GM12878 (cell line): ENCODE measurements around the gene FGD6. TPM values are rescaled to one million over a fixed set of nuclear protein-coding genes. Genes with fewer than 3 reads are reported as not detected.
A peak's percentile ranks its signal among the peaks of the same experiment; 100 is the strongest.

Experiments used
- ATAC-seq: fragments of 200-7000 bp; cut with Tn5 transposase; 3 replicates; pipeline ENCODE4 v1.9.1; 2020; ENCODE audit warnings: mild to moderate bottlenecking, moderate library complexity
- BruUV-seq: library from RNA; stranded (reverse); fragments of 400-500 nt; replicated peaks from 2 replicates; lab custom pipeline; 2021; lab: Mats Ljungman, UMichigan
- CTCF ChIA-PET: fragments of 300-600 bp; sonication (Branson Sonifier 250); formaldehyde crosslinking; extraction: SDS; loops from one replicate; lab custom pipeline; 2021; ENCODE audit warnings: inconsistent platforms; lab: Yijun Ruan, JAX
- POLR2A ChIA-PET: fragments of 350-600 bp; formaldehyde crosslinking; extraction: SDS; loops from one replicate; lab custom pipeline; 2021; ENCODE audit warnings: inconsistent platforms; lab: Charles Lee
- RAD21 ChIA-PET: fragments of 300-600 bp; sonication (Branson Sonifier 250); formaldehyde crosslinking; loops from one replicate; lab custom pipeline; 2023; ENCODE audit warnings: antibody characterized with exemption; ENCODE audit not compliant: unreplicated experiment; lab: Charles Lee
- SMC1A ChIA-PET: fragments of 300-600 bp; sonication (Branson Sonifier 250); formaldehyde crosslinking; loops from one replicate; lab custom pipeline; 2023; ENCODE audit not compliant: unreplicated experiment, uncharacterized antibody; lab: Charles Lee
- DNase-seq: peaks from one replicate; pipeline ENCODE4 v3.0.0-alpha.2; 2011; ENCODE audit warnings: low read depth, low spot score
- FAIRE-seq: peaks from 3 replicates; lab custom pipeline; 2011; peaks lifted over from hg19 to GRCh38; lab: Jason Lieb, UNC
- H2AFZ ChIP-seq: 2 replicates; pipeline ENCODE4 v1.6.0; 2011; ENCODE audit warnings: low read depth, low read length, control low read depth; ENCODE audit not compliant: control insufficient read depth
- H3K27ac ChIP-seq: 2 replicates; pipeline ENCODE4 v1.5.1; 2011; ENCODE audit warnings: control low read depth; ENCODE audit not compliant: control insufficient read depth, insufficient read depth
- H3K27me3 ChIP-seq, 2 experiments: replicated peaks in 1 of 2; 2 replicates each; pipeline versions ENCODE4 v1.6.0 to v1.6.1; 2011; ENCODE audit warnings: low read length in 1 of 2; ENCODE audit not compliant: control insufficient read depth in 2 of 2, insufficient read depth in 2 of 2
- H3K36me3 ChIP-seq, 2 experiments: 2 replicates each; pipeline ENCODE4 v1.5.1; 2011; ENCODE audit warnings: low read length in 1 of 2; ENCODE audit not compliant: control insufficient read depth in 2 of 2, insufficient read depth in 2 of 2
- H3K4me1 ChIP-seq: 2 replicates; pipeline ENCODE4 v1.6.1; 2011; ENCODE audit warnings: mild to moderate bottlenecking, low read length, moderate library complexity, mixed read lengths; ENCODE audit not compliant: control insufficient read depth, insufficient read depth
- H3K4me2 ChIP-seq: 2 replicates; pipeline ENCODE4 v1.6.0; 2011; ENCODE audit warnings: control low read depth; ENCODE audit not compliant: control insufficient read depth, insufficient read depth
- H3K4me3 ChIP-seq: fragments of 200-600 bp; sonication (generic); 2 replicates; pipeline ENCODE4 v1.5.1; 2016
- H3K79me2 ChIP-seq: 2 replicates; pipeline ENCODE4 v1.6.0; 2011; ENCODE audit warnings: low read length; ENCODE audit not compliant: control insufficient read depth, insufficient read depth
- H3K9ac ChIP-seq: 2 replicates; pipeline ENCODE4 v1.8.0; 2011; ENCODE audit warnings: low read length, control low read depth, mixed read lengths; ENCODE audit not compliant: control insufficient read depth, insufficient read depth
- H3K9me3 ChIP-seq: replicated peaks from 3 replicates; pipeline ENCODE4 v1.5.1; 2011; ENCODE audit warnings: mild to moderate bottlenecking, low read length; ENCODE audit not compliant: control insufficient read depth, insufficient read depth
- H4K20me1 ChIP-seq: 2 replicates; pipeline ENCODE4 v1.6.0; 2011; ENCODE audit not compliant: control insufficient read depth, insufficient read depth
- HDAC6 ChIP-seq: fragments of 200-600 bp; sonication (generic); IDR thresholded peaks from one replicate; pipeline ENCODE4 v1.8.0; 2017; ENCODE audit warnings: antibody characterized with exemption; ENCODE audit not compliant: unreplicated experiment
- IRF4 ChIP-seq: IDR thresholded peaks from 2 replicates; pipeline ENCODE4 v1.6.1; 2011; ENCODE audit warnings: low read depth, low read length
- KAT2A ChIP-seq: conservative IDR thresholded peaks from 2 replicates; pipeline ENCODE4 v1.6.1; 2011; ENCODE audit warnings: low read depth, low read length; ENCODE audit not compliant: control insufficient read depth
- NKRF ChIP-seq: fragments of 450-650 bp; conservative IDR thresholded peaks from 2 replicates; pipeline ENCODE4 v1.6.1; 2017; ENCODE audit warnings: mild to moderate bottlenecking, moderate library complexity
- RCOR1 ChIP-seq: conservative IDR thresholded peaks from 2 replicates; pipeline ENCODE4 v1.6.1; 2012; ENCODE audit warnings: low read depth, low read length, improper control_type of control experiment
- RUNX3 ChIP-seq: IDR thresholded peaks from 2 replicates; pipeline ENCODE4 v1.6.1; 2012; ENCODE audit warnings: low read length, inconsistent platforms
- TCF12 ChIP-seq: IDR thresholded peaks from 2 replicates; pipeline ENCODE4 v1.6.1; 2011; ENCODE audit warnings: low read depth, mild to moderate bottlenecking, low read length
- WGBS: methylation state at CpG from one replicate; pipeline ENCODE4 v1.1.6; 2016; ENCODE audit warnings: low lambda C conversion rate; ENCODE audit not compliant: insufficient replicate concordance, insufficient coverage; ENCODE audit errors: missing lambda C conversion rate; 5-methylcytosine and 5-hydroxymethylcytosine counted together
- in situ Hi-C: fragments of 300-500 bp; cut with MboI; formaldehyde crosslinking; loops from 9 replicates; pipeline ENCODE4 v1.14.3; 2018; ENCODE audit warnings: mixed read lengths
- intact Hi-C: fragments of 100-400 bp; cut with micrococcal nuclease; formaldehyde crosslinking; loops from one replicate; pipeline ENCODE4 v1.14.2; 2022; ENCODE audit not compliant: unreplicated experiment
- polyA plus RNA-seq, 11 experiments: library from polyadenylated mRNA; depleted of rRNA in 4 of 11; unstranded in 6 of 11; stranded (reverse) in 5 of 11; fragments of >200 nt; fragmentation: Nextera tagmentation in 4 of 11; fragmentation: Illumina TruSeq in 1 of 11; extraction: Ambion mirVana in 4 of 11; extraction: Trizol in 1 of 11; gene quantifications; 1 replicate in 1 of 11; 2 replicates in 10 of 11; pipeline versions ENCODE4 v1.2.1 to v1.2.3, GENCODE V29; 2011 to 2016; ENCODE audit warnings: inconsistent platforms in 2 of 11, missing spikeins in 2 of 11, low read depth in 1 of 11
- total RNA-seq, 4 experiments: library from RNA; depleted of rRNA in 3 of 4; stranded (reverse); fragments of >200 nt in 3 of 4; fragmentation: Illumina TruSeq in 1 of 4; extraction: Trizol in 1 of 4; gene quantifications; 2 replicates each; pipeline versions ENCODE4 v1.2.1 to v1.2.3, GENCODE V29; 2013 to 2021

FGD6 gene
- total and polyA plus RNA-seq, 10 of the 15 experiments (the other 5 are each of a cell fraction or from before 2014, with no cell fraction given) = 2.4 to 15.5 (median 8.9) TPM

- Histone ChIP-seq H3K4me2 (peak overlapping the region; percentile 30; the same call in 1 of the 2 replicates), H3K79me2 (no peaks in the 10 kb centered on the region; the same call in 1 of the 2 replicates), H3K4me3 (no peak overlapping the region), H3K9me3 (no peaks in the 10 kb centered on the region; the same call in 2 of the 3 replicates), H3K9ac (no peak overlapping the region), H3K27me3 (no peaks in the 10 kb centered on the region), H3K4me1 (peaks cover 21% of the 10 kb centered on the region), H4K20me1 (no peaks in the 10 kb centered on the region), H3K36me3 (no peaks in the 10 kb centered on the region), H2AFZ (no peak overlapping the region), H3K27ac (no peak overlapping the region)
- ChIA-PET RAD21 (interaction anchor here (0.6 to 2.1 kb wide), 6 partner anchors 11 to 1712 kb away, joined by 3 to 10 read pairs (median 3); partner anchors contain the start of gene VEZT), POLR2A (interaction anchor here (0.6 to 1.5 kb wide), 6 partner anchors 10 to 880 kb away, joined by 3 to 6 read pairs (median 4); partner anchors contain the start of gene VEZT), CTCF (interaction anchor here (0.9 to 1.0 kb wide), 2 partner anchors 65 to 745 kb away, joined by 3 to 4 read pairs; no protein-coding TSS in a partner anchor), SMC1A (interaction anchor here (1.3 to 3.4 kb wide), 5 partner anchors 11 to 48 kb away, joined by 3 to 14 read pairs (median 4); no protein-coding TSS in a partner anchor)
- DNase-seq (no peak), FAIRE-seq (no peak), ATAC-seq (no peak)
- 37% methylated on average over 5 of the region's 5 CpGs for WGBS
- TF ChIP-seq RUNX3 (0 out of 2 replicates have a peak, but pooled peaks have one; percentile 7), RCOR1 (no peak), NKRF (no peak), KAT2A (no peak), HDAC6 (no peak), IRF4 (no peak), TCF12 (no peak)
- intact Hi-C loops (no loop called here), in situ Hi-C loops (no loop called here)
- BruUV-seq = no TSS peak
Observed at GRCh38 chr12:95187865-95188415, 29.3 kb downstream of the FGD6 start.
